Measurements from ENCODE around the gene PRKCH.

PRKCH gene

GRCh38 chr14:61333087-61333486 lies 11.7 kb downstream of the PRKCH start:
- H3K4me1 Mint-ChIP-seq, result peaks cover 92% of the 10 kb centered on the region
- peak overlapping the region; percentile 93 for H3K27ac Mint-ChIP-seq
- no peak for DNase-seq
- H3K36me3 Mint-ChIP-seq, result peaks cover 48% of the 10 kb centered on the region
- CTCF ChIA-PET, result interaction anchor here (0.7 to 2.3 kb wide), 8 partner anchors 11 to 187 kb away, joined by 3 to 14 read pairs (median 4); partner anchors contain the start of gene PRKCH
- H3K4me3 Mint-ChIP-seq, result peak overlapping the region; percentile 67
- H3K9me3 Mint-ChIP-seq, result no peaks in the 10 kb centered on the region
- no peaks in the 10 kb centered on the region for H3K27me3 Mint-ChIP-seq

- Mint-ChIP-seq H3K27ac (peak overlapping the region; percentile 93), H3K4me3 (peak overlapping the region; percentile 67), H3K27me3 (no peaks in the 10 kb centered on the region), H3K9me3 (no peaks in the 10 kb centered on the region), H3K4me1 (peaks cover 92% of the 10 kb centered on the region), H3K36me3 (peaks cover 48% of the 10 kb centered on the region)
- CTCF ChIA-PET, result interaction anchor here (0.9 to 2.3 kb wide), 4 partner anchors 9 to 118 kb away, joined by 3 to 14 read pairs (median 6); partner anchors contain the start of gene PRKCH
- peak; percentile 50 for DNase-seq
Observed at GRCh38 chr14:61334197-61334701, 12.9 kb downstream of the PRKCH start.

GRCh38 chr14:61335049-61335448 lies 13.7 kb downstream of the PRKCH start:
- DNase-seq, result no peak
- H3K36me3 Mint-ChIP-seq, result peaks cover 45% of the 10 kb centered on the region

GRCh38 chr14:61335671-61336275 lies 14.4 kb downstream of the PRKCH start:
- Mint-ChIP-seq H3K9me3 (no peaks in the 10 kb centered on the region), H3K4me1 (peaks cover 89% of the 10 kb centered on the region)

More at GRCh38 chr14:61335049-61335448, 13.7 kb downstream of the PRKCH start:
- H3K4me3 Mint-ChIP-seq, result peak overlapping the region; percentile 73
- H3K4me1 Mint-ChIP-seq, result peaks cover 89% of the 10 kb centered on the region
- H3K27me3 Mint-ChIP-seq, result no peaks in the 10 kb centered on the region
- H3K9me3 Mint-ChIP-seq, result no peaks in the 10 kb centered on the region
- CTCF ChIA-PET, result interaction anchor here (2.5 kb wide), 1 partner anchor 117 kb away, joined by 9 read pairs; no protein-coding TSS in a partner anchor
- peak overlapping the region; percentile 93 for H3K27ac Mint-ChIP-seq

GRCh38 chr14:61337893-61338292 lies 16.5 kb downstream of the PRKCH start:
- H3K4me3 Mint-ChIP-seq, result peak overlapping the region; percentile 45
- no peaks in the 10 kb centered on the region for H3K9me3 Mint-ChIP-seq
- peak; percentile 87 for DNase-seq
- H3K36me3 Mint-ChIP-seq, result peaks cover 49% of the 10 kb centered on the region
- H3K27me3 Mint-ChIP-seq, result no peaks in the 10 kb centered on the region
- H3K27ac Mint-ChIP-seq, result peak overlapping the region; percentile 93
- CTCF ChIA-PET, result interaction anchor here (0.9 to 2.5 kb wide), 2 partner anchors 45 to 114 kb away, joined by 3 to 9 read pairs; no protein-coding TSS in a partner anchor
- H3K4me1 Mint-ChIP-seq, result peaks cover 92% of the 10 kb centered on the region

More at GRCh38 chr14:61335671-61336275, 14.4 kb downstream of the PRKCH start:
- DNase-seq, result no peak
- Mint-ChIP-seq H3K4me3 (peak overlapping the region; percentile 73), H3K27ac (peak overlapping the region; percentile 93), H3K36me3 (peaks cover 45% of the 10 kb centered on the region), H3K27me3 (no peaks in the 10 kb centered on the region)
- CTCF ChIA-PET, result interaction anchor here (2.5 kb wide), 1 partner anchor 116 kb away, joined by 9 read pairs; no protein-coding TSS in a partner anchor

- no peaks in the 10 kb centered on the region for H3K9me3 Mint-ChIP-seq
- DNase-seq, result no peak
- peaks cover 50% of the 10 kb centered on the region for H3K36me3 Mint-ChIP-seq
- CTCF ChIA-PET, result interaction anchor here (0.7 kb wide), 1 partner anchor 122 kb away, joined by 3 read pairs; no protein-coding TSS in a partner anchor
- peaks cover 91% of the 10 kb centered on the region for H3K4me1 Mint-ChIP-seq
- peak overlapping the region; percentile 45 for H3K4me3 Mint-ChIP-seq
- peak overlapping the region; percentile 93 for H3K27ac Mint-ChIP-seq
- H3K27me3 Mint-ChIP-seq, result no peaks in the 10 kb centered on the region
Observed at GRCh38 chr14:61338457-61338856, 17.1 kb downstream of the PRKCH start.

GRCh38 chr14:61341275-61342206 lies 20.2 kb downstream of the PRKCH start:
- H3K9me3 Mint-ChIP-seq, result no peaks in the 10 kb centered on the region
- no peaks in the 10 kb centered on the region for H3K27me3 Mint-ChIP-seq
- peaks cover 48% of the 10 kb centered on the region for H3K36me3 Mint-ChIP-seq
- peak overlapping the region; percentile 98 for H3K27ac Mint-ChIP-seq
- peak; percentile 51 for DNase-seq
- H3K4me1 Mint-ChIP-seq, result peaks cover 94% of the 10 kb centered on the region
- CTCF ChIA-PET, result interaction anchor here (0.7 to 1.1 kb wide), 5 partner anchors 10 to 785 kb away, joined by 3 to 4 read pairs (median 3); no protein-coding TSS in a partner anchor
- peak overlapping the region; percentile 71 for H3K4me3 Mint-ChIP-seq

GRCh38 chr14:61342486-61342885 lies 21.1 kb downstream of the PRKCH start:
- peaks cover 96% of the 10 kb centered on the region for H3K4me1 Mint-ChIP-seq
- H3K4me3 Mint-ChIP-seq, result peak overlapping the region; percentile 71
- peaks cover 55% of the 10 kb centered on the region for H3K36me3 Mint-ChIP-seq

GRCh38 chr14:61342932-61343331 lies 21.6 kb downstream of the PRKCH start:
- Mint-ChIP-seq H3K27me3 (no peaks in the 10 kb centered on the region), H3K9me3 (no peaks in the 10 kb centered on the region), H3K36me3 (peaks cover 59% of the 10 kb centered on the region), H3K4me1 (peaks cover 96% of the 10 kb centered on the region), H3K27ac (peak overlapping the region; percentile 98), H3K4me3 (peak overlapping the region; percentile 71)
- CTCF ChIA-PET, result interaction anchor here (1.0 kb wide), 2 partner anchors 20 to 74 kb away, joined by 3 to 4 read pairs; no protein-coding TSS in a partner anchor
- DNase-seq, result no peak

More at GRCh38 chr14:61342486-61342885, 21.1 kb downstream of the PRKCH start:
- CTCF ChIA-PET, result interaction anchor here (1.0 to 1.1 kb wide), 3 partner anchors 20 to 784 kb away, joined by 3 to 4 read pairs (median 3); no protein-coding TSS in a partner anchor
- peak; percentile 89 for DNase-seq
- H3K27ac Mint-ChIP-seq, result peak overlapping the region; percentile 98
- no peaks in the 10 kb centered on the region for H3K27me3 Mint-ChIP-seq
- H3K9me3 Mint-ChIP-seq, result no peaks in the 10 kb centered on the region

GRCh38 chr14:61343471-61343870 lies 22.1 kb downstream of the PRKCH start:
- Mint-ChIP-seq H3K4me3 (peak overlapping the region; percentile 71), H3K4me1 (peaks cover 96% of the 10 kb centered on the region), H3K36me3 (peaks cover 63% of the 10 kb centered on the region), H3K27me3 (no peaks in the 10 kb centered on the region), H3K27ac (peak overlapping the region; percentile 98), H3K9me3 (no peaks in the 10 kb centered on the region)
- DNase-seq, result no peak
- CTCF ChIA-PET, result interaction anchor here (1.0 to 1.7 kb wide), 5 partner anchors 10 to 104 kb away, joined by 3 to 5 read pairs (median 4); no protein-coding TSS in a partner anchor

- peaks cover 1% of the 10 kb centered on the region for H3K9me3 Mint-ChIP-seq
- DNase-seq, result peak; percentile 48
Observed at GRCh38 chr14:61343991-61344405, 22.6 kb downstream of the PRKCH start.

GRCh38 chr14:61344437-61345150 lies 23.2 kb downstream of the PRKCH start:
- Mint-ChIP-seq H3K36me3 (peaks cover 69% of the 10 kb centered on the region), H3K27ac (peak overlapping the region; percentile 98), H3K4me1 (peaks cover 99% of the 10 kb centered on the region), H3K9me3 (peaks cover 4% of the 10 kb centered on the region), H3K4me3 (peak overlapping the region; percentile 60), H3K27me3 (no peaks in the 10 kb centered on the region)
- CTCF ChIA-PET, result interaction anchor here (1.0 to 1.7 kb wide), 5 partner anchors 10 to 103 kb away, joined by 3 to 5 read pairs (median 4); no protein-coding TSS in a partner anchor
- no peak for DNase-seq

More at GRCh38 chr14:61343991-61344405, 22.6 kb downstream of the PRKCH start:
- no peaks in the 10 kb centered on the region for H3K27me3 Mint-ChIP-seq
- H3K4me1 Mint-ChIP-seq, result peaks cover 96% of the 10 kb centered on the region
- peaks cover 66% of the 10 kb centered on the region for H3K36me3 Mint-ChIP-seq
- CTCF ChIA-PET, result interaction anchor here (1.0 to 1.7 kb wide), 6 partner anchors 11 to 104 kb away, joined by 3 to 5 read pairs (median 4); no protein-coding TSS in a partner anchor
- peak overlapping the region; percentile 98 for H3K27ac Mint-ChIP-seq
- peak overlapping the region; percentile 60 for H3K4me3 Mint-ChIP-seq

- CTCF ChIA-PET, result interaction anchor here (1.7 kb wide), 1 partner anchor 22 kb away, joined by 5 read pairs; no protein-coding TSS in a partner anchor
- peaks cover 99% of the 10 kb centered on the region for H3K4me1 Mint-ChIP-seq
- H3K27ac Mint-ChIP-seq, result peak overlapping the region; percentile 98
- DNase-seq, result no peak
- H3K9me3 Mint-ChIP-seq, result peaks cover 4% of the 10 kb centered on the region
- H3K27me3 Mint-ChIP-seq, result no peaks in the 10 kb centered on the region
- H3K4me3 Mint-ChIP-seq, result peak overlapping the region; percentile 60
- H3K36me3 Mint-ChIP-seq, result peaks cover 65% of the 10 kb centered on the region
Observed at GRCh38 chr14:61345151-61345482, 23.7 kb downstream of the PRKCH start.
